ENCODE measurements around the gene TAAR9. TPM values are rescaled to one million over a fixed set of nuclear protein-coding genes. Genes with fewer than 3 reads are reported as not detected.
A peak's percentile ranks its signal among the peaks of the same experiment; 100 is the strongest.
"Not testable (repeated sequence)": the region's sequence is repeated elsewhere in the genome, so short reads cannot be mapped to it uniquely, and the experiment has no call there.

The TAAR9 gene
- polyA plus RNA-seq, 3 donors: not detected

- H3K27ac ChIP-seq (ENCODE audit: low read depth in 1 of 2, low read length in 2 of 2): no peak overlapping the region
- peak; percentile 92 for TF ChIP-seq CTCF (IDR thresholded peaks at IDR 0.05)
- H3K9ac ChIP-seq (ENCODE audit: insufficient read depth, low read length, poor library complexity, severe bottlenecking): no peak overlapping the region
- no peaks in the 10 kb centered on the region for H3K27me3 ChIP-seq (ENCODE audit: control insufficient read depth in 2 of 2, insufficient read depth in 2 of 2, low read length in 2 of 2)
- H3K4me2 ChIP-seq (replicated peaks; ENCODE audit: extremely low read depth, low read length, poor library complexity, severe bottlenecking): peak overlapping the region; percentile 14
- Mint-ChIP-seq H3K27me3 (ENCODE audit: low read depth in 3 of 3) (peaks cover 1 to 3% (median 2%) of the 10 kb centered on the region in 3 donors), H3K27ac (no peak overlapping the region), H3K36me3 (no peaks in the 10 kb centered on the region), H3K4me3 (peak overlapping the region; percentile 26 to 41), H3K4me1 (peaks cover 8% of the 10 kb centered on the region), H3K9me3 (peaks cover 3 to 9% (median 5%) of the 10 kb centered on the region in 7 donors)
- no peak overlapping the region for H3K4me3 ChIP-seq (replicated peaks in 1 of 3; ENCODE audit: low read depth in 2 of 3, low read length in 3 of 3)
- no CpG with 5 or more reads among the region's 9 CpGs for WGBS (ENCODE audit: insufficient coverage)
- no peaks in the 10 kb centered on the region for H3K9me3 ChIP-seq (replicated peaks in 1 of 2; ENCODE audit: control insufficient read depth in 1 of 2, insufficient read depth in 1 of 2, low read length in 2 of 2)
- no peaks in the 10 kb centered on the region for H3K79me2 ChIP-seq (ENCODE audit: insufficient read depth, low read length)
- intact Hi-C loops (cut with micrococcal nuclease): loop anchor here in 1 of 2 donors (5.0 kb wide), 1 partner anchor 237 kb away; no protein-coding TSS in a partner anchor
- H2AFZ ChIP-seq (ENCODE audit: insufficient read depth, low read depth, low read length, poor library complexity, severe bottlenecking): no peak overlapping the region
- no peaks in the 10 kb centered on the region for H4K20me1 ChIP-seq (ENCODE audit: insufficient read depth, low read length)
- DNase-seq: peak; percentile 46 to 64 (median 63)
- H3K4me1 ChIP-seq (ENCODE audit: control insufficient read depth in 1 of 2, insufficient read depth in 2 of 2, low read length in 2 of 2): no peaks in the 10 kb centered on the region
- no peaks in the 10 kb centered on the region for H3K36me3 ChIP-seq (replicated peaks in 1 of 2; ENCODE audit: control insufficient read depth in 1 of 2, insufficient read depth in 2 of 2, low read length in 2 of 2)
These were observed 7.6 kb upstream of the TAAR9 start for GRCh38 chr6:132530293-132530974.

- H3K9me3 Mint-ChIP-seq; H3K4me2 ChIP-seq (replicated peaks; ENCODE audit: extremely low read depth, low read length, poor library complexity, severe bottlenecking); H3K27ac Mint-ChIP-seq; H3K36me3 Mint-ChIP-seq; H3K4me1 Mint-ChIP-seq; DNase-seq; H3K4me3 Mint-ChIP-seq; H4K20me1 ChIP-seq (ENCODE audit: insufficient read depth, low read length); H3K4me1 ChIP-seq (ENCODE audit: control insufficient read depth in 1 of 2, insufficient read depth in 2 of 2, low read length in 2 of 2); H3K4me3 ChIP-seq (replicated peaks in 1 of 3; ENCODE audit: low read depth in 2 of 3, low read length in 3 of 3); H3K27ac ChIP-seq (ENCODE audit: low read depth in 1 of 2, low read length in 2 of 2); H2AFZ ChIP-seq (ENCODE audit: insufficient read depth, low read depth, low read length, poor library complexity, severe bottlenecking); H3K27me3 ChIP-seq (ENCODE audit: control insufficient read depth in 2 of 2, insufficient read depth in 2 of 2, low read length in 2 of 2); H3K79me2 ChIP-seq (ENCODE audit: insufficient read depth, low read length); H3K9me3 ChIP-seq (replicated peaks in 1 of 2; ENCODE audit: control insufficient read depth in 1 of 2, insufficient read depth in 1 of 2, low read length in 2 of 2); H3K9ac ChIP-seq (ENCODE audit: insufficient read depth, low read length, poor library complexity, severe bottlenecking); H3K36me3 ChIP-seq (replicated peaks in 1 of 2; ENCODE audit: control insufficient read depth in 1 of 2, insufficient read depth in 2 of 2, low read length in 2 of 2): not testable (repeated sequence)
- peaks cover 4 to 13% (median 6%) of the 10 kb centered on the region in 3 donors for H3K27me3 Mint-ChIP-seq (ENCODE audit: low read depth in 3 of 3)
- intact Hi-C loops (cut with micrococcal nuclease): loop anchor here in 1 of 2 donors (5.0 kb wide), 1 partner anchor 233 kb away; no protein-coding TSS in a partner anchor
- WGBS (ENCODE audit: insufficient coverage): no CpG with 5 or more reads among the region's 2 CpGs
These were observed 3.5 kb upstream of the TAAR9 start for GRCh38 chr6:132534546-132534945.

Data from CD14-positive monocyte (primary cell).